K562 (cell line): Measurements from ENCODE around the gene ZNRF1. TPM values are rescaled to one million over a fixed set of nuclear protein-coding genes. Genes with fewer than 3 reads are reported as not detected.

Source experiments
- CXXC5 ChIP-seq: fragments of 250-450 bp; sonication (Bioruptor Pico); IDR thresholded peaks from 2 replicates; pipeline ENCODE4 v1.8.0; 2022; ENCODE audit warnings: inconsistent platforms, mild to moderate bottlenecking, moderate library complexity
- ELK1 ChIP-seq: sonication (generic); formaldehyde crosslinking; IDR thresholded peaks from 2 replicates; pipeline ENCODE4 v1.8.1; 2022; ENCODE audit warnings: missing genetic modification reagents
- ILF3 ChIP-seq: fragments of 450-650 bp; IDR thresholded peaks from 2 replicates; pipeline ENCODE4 v1.6.1; 2018; ENCODE audit warnings: antibody characterized with exemption, mild to moderate bottlenecking, moderate library complexity, borderline replicate concordance
- MCM5 ChIP-seq: fragments of 450-650 bp; IDR thresholded peaks from 2 replicates; pipeline ENCODE4 v1.6.1; 2016; ENCODE audit warnings: low read depth
- NFRKB ChIP-seq: fragments of 450-650 bp; IDR thresholded peaks from 2 replicates; pipeline ENCODE4 v1.6.1; 2016; ENCODE audit warnings: low read depth
- PCBP1 ChIP-seq: fragments of 200-400 bp; formaldehyde crosslinking; IDR thresholded peaks from 2 replicates; pipeline ENCODE4 v1.6.1; 2018; ENCODE audit warnings: mild to moderate bottlenecking, low read depth, low read length; ENCODE audit not compliant: poor library complexity, severe bottlenecking
- POLR2H ChIP-seq: IDR thresholded peaks from 2 replicates; pipeline ENCODE4 v1.6.1; 2016; ENCODE audit warnings: missing genetic modification characterization, low read depth, mild to moderate bottlenecking, control low read depth, missing compliant biosample characterization, moderate library complexity
- PURB ChIP-seq: sonication (generic); formaldehyde crosslinking; IDR thresholded peaks from 2 replicates; pipeline ENCODE4 v1.9.0; 2021; ENCODE audit warnings: low read depth, mild to moderate bottlenecking, missing genetic modification reagents
- RBFOX2 ChIP-seq: fragments of 200-400 bp; formaldehyde crosslinking; IDR thresholded peaks from 2 replicates; pipeline ENCODE4 v1.6.1; 2017; ENCODE audit warnings: low read depth, mild to moderate bottlenecking, low read length, moderate library complexity
- ZBTB9 ChIP-seq: fragments of 450-650 bp; formaldehyde crosslinking; IDR thresholded peaks from 2 replicates; pipeline ENCODE4 v1.4.0; 2020; ENCODE audit warnings: mild to moderate bottlenecking, moderate library complexity
- ZNF239 ChIP-seq: fragments of 250-450 bp; sonication (Bioruptor Pico); IDR thresholded peaks from 2 replicates; pipeline ENCODE4 v1.4.0; 2020; ENCODE audit warnings: mild to moderate bottlenecking
- ZNF79 ChIP-seq: fragments of 250-450 bp; sonication (Bioruptor Pico); IDR thresholded peaks from 2 replicates; pipeline ENCODE4 v1.4.0; 2020; ENCODE audit warnings: low read depth, mild to moderate bottlenecking, moderate library complexity
- polyA plus RNA-seq, 8 experiments: library from polyadenylated mRNA; depleted of rRNA in 4 of 8; stranded (reverse) in 5 of 8; unstranded in 3 of 8; fragments of >200 nt; fragmentation: Nextera tagmentation in 2 of 8; fragmentation: Illumina TruSeq in 1 of 8; extraction: Ambion mirVana in 2 of 8; extraction: Trizol in 1 of 8; gene quantifications; 2 replicates each; pipeline versions ENCODE4 v1.2.1 to v1.2.3, GENCODE V29; 2011 to 2014; ENCODE audit warnings: inconsistent platforms in 1 of 8, missing spikeins in 1 of 8
- total RNA-seq, 7 experiments: library from RNA; depleted of rRNA in 6 of 7; stranded (reverse); fragments of >200 nt in 6 of 7; fragmentation: Illumina TruSeq in 2 of 7; extraction: Trizol in 2 of 7; gene quantifications; 2 replicates each; pipeline versions ENCODE4 v1.2.1 to v1.2.3, GENCODE V29; 2011 to 2021; ENCODE audit warnings: low replicate concordance in 1 of 7
- TF ChIP-seq, protein P1 (sequence below): fragments of 450-650 bp; formaldehyde crosslinking; conservative IDR thresholded peaks from 2 replicates; pipeline ENCODE4 v1.4.0; 2022; ENCODE audit warnings: mild to moderate bottlenecking, missing genetic modification characterization
- TF ChIP-seq, protein P2 (sequence below): fragments of 450-650 bp; IDR thresholded peaks from 2 replicates; pipeline ENCODE4 v1.6.1; 2016; ENCODE audit warnings: low read depth
- TF ChIP-seq, protein P3 (sequence below): fragments of 450-650 bp; conservative IDR thresholded peaks from 2 replicates; pipeline ENCODE4 v1.6.1; 2016; ENCODE audit warnings: missing genetic modification characterization, low read depth, mild to moderate bottlenecking, missing compliant biosample characterization, moderate library complexity

Gene ZNRF1
- total and polyA plus RNA-seq, 9 of the 15 experiments (the other 6 are each of a cell fraction or from before 2014, with no cell fraction given) = 9.5 to 37.7 (median 20.0) TPM

- TF ChIP-seq, protein P1, sequence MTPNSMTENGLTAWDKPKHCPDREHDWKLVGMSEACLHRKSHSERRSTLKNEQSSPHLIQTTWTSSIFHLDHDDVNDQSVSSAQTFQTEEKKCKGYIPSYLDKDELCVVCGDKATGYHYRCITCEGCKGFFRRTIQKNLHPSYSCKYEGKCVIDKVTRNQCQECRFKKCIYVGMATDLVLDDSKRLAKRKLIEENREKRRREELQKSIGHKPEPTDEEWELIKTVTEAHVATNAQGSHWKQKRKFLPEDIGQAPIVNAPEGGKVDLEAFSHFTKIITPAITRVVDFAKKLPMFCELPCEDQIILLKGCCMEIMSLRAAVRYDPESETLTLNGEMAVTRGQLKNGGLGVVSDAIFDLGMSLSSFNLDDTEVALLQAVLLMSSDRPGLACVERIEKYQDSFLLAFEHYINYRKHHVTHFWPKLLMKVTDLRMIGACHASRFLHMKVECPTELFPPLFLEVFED (CRISPR knock-in tag) = no peak
- no peak for TF ChIP-seq POLR2H (tag)
- no peak for TF ChIP-seq NFRKB
- peak; percentile 21; the same call in 1 of the 2 replicates for TF ChIP-seq ZNF239 (CRISPR knock-in tag)
- TF ChIP-seq, protein P2, sequence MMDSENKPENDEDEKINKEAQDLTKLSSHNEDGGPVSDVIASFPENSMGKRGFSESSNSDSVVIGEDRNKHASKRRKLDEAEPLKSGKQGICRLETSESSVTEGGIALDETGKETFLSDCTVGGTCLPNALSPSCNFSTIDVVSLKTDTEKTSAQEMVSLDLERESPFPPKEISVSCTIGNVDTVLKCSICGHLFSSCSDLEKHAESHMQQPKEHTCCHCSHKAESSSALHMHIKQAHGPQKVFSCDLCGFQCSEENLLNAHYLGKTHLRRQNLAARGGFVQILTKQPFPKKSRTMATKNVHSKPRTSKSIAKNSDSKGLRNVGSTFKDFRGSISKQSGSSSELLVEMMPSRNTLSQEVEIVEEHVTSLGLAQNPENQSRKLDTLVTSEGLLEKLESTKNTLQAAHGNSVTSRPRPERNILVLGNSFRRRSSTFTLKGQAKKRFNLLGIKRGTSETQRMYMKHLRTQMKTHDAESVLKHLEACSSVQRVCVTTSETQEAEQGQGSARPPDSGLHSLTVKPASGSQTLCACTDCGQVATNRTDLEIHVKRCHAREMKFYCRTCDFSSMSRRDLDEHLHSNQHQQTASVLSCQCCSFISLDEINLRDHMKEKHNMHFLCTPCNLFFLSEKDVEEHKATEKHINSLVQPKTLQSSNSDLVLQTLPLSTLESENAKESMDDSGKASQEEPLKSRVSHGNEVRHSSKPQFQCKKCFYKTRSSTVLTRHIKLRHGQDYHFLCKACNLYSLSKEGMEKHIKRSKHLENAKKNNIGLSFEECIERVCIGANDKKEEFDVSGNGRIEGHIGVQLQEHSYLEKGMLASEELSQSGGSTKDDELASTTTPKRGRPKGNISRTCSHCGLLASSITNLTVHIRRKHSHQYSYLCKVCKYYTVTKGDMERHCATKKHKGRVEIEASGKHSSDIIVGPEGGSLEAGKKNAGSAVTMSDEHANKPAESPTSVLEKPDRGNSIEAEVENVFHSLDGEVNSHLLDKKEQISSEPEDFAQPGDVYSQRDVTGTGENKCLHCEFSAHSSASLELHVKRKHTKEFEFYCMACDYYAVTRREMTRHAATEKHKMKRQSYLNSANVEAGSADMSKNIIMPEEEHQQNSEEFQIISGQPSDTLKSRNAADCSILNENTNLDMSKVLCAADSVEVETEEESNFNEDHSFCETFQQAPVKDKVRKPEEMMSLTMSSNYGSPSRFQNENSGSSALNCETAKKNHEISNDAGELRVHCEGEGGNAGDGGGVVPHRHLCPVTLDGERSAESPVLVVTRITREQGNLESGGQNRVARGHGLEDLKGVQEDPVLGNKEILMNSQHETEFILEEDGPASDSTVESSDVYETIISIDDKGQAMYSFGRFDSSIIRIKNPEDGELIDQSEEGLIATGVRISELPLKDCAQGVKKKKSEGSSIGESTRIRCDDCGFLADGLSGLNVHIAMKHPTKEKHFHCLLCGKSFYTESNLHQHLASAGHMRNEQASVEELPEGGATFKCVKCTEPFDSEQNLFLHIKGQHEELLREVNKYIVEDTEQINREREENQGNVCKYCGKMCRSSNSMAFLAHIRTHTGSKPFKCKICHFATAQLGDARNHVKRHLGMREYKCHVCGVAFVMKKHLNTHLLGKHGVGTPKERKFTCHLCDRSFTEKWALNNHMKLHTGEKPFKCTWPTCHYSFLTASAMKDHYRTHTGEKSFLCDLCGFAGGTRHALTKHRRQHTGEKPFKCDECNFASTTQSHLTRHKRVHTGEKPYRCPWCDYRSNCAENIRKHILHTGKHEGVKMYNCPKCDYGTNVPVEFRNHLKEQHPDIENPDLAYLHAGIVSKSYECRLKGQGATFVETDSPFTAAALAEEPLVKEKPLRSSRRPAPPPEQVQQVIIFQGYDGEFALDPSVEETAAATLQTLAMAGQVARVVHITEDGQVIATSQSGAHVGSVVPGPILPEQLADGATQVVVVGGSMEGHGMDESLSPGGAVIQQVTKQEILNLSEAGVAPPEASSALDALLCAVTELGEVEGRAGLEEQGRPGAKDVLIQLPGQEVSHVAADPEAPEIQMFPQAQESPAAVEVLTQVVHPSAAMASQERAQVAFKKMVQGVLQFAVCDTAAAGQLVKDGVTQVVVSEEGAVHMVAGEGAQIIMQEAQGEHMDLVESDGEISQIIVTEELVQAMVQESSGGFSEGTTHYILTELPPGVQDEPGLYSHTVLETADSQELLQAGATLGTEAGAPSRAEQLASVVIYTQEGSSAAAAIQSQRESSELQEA = no peak
- no peak for TF ChIP-seq ILF3
- no peak for TF ChIP-seq MCM5
- no peak for TF ChIP-seq PCBP1
- TF ChIP-seq ELK1 = no peak
- TF ChIP-seq, protein P3, sequence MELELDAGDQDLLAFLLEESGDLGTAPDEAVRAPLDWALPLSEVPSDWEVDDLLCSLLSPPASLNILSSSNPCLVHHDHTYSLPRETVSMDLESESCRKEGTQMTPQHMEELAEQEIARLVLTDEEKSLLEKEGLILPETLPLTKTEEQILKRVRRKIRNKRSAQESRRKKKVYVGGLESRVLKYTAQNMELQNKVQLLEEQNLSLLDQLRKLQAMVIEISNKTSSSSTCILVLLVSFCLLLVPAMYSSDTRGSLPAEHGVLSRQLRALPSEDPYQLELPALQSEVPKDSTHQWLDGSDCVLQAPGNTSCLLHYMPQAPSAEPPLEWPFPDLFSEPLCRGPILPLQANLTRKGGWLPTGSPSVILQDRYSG (tag) = peak; percentile 80
- TF ChIP-seq RBFOX2 = no peak
- TF ChIP-seq ZNF79 = peak; percentile 76; the same call in 1 of the 2 replicates
- TF ChIP-seq ZBTB9 (CRISPR knock-in tag) = peak; percentile 70; the same call in 1 of the 2 replicates
- no peak for TF ChIP-seq PURB (CRISPR knock-in tag)
- TF ChIP-seq CXXC5 (CRISPR knock-in tag) = peak; percentile 35
Measured at GRCh38 chr16:75066861-75067447, 68.1 kb downstream of the ZNRF1 start (continued).
